Neutrophil (primary cell): ENCODE data around the gene RGS19.

Experiments
- H3K27ac ChIP-seq: fragments of 200-600 bp; sonication (generic); 2 replicates; pipeline ENCODE4 v1.5.1; 2016; ENCODE audit warnings: mild to moderate bottlenecking, moderate library complexity
- H3K27me3 ChIP-seq: fragments of 200-600 bp; sonication (generic); 2 replicates; pipeline ENCODE4 v1.6.0; 2016; ENCODE audit warnings: mild to moderate bottlenecking
- H3K36me3 ChIP-seq: fragments of 200-600 bp; sonication (generic); 2 replicates; pipeline ENCODE4 v1.5.1; 2017
- H3K4me1 ChIP-seq, 2 experiments: fragments of 200-600 bp in 1 of 2; sonication (generic) in 1 of 2; 1 replicate in 1 of 2; 2 replicates in 1 of 2; pipeline versions ENCODE4 v1.5.1 to v1.6.1; 2013 to 2016; ENCODE audit warnings: low read depth in 1 of 2, low read length in 1 of 2, mild to moderate bottlenecking in 1 of 2, moderate library complexity in 1 of 2; ENCODE audit not compliant: control insufficient read depth in 1 of 2, insufficient read depth in 1 of 2
- H3K4me3 ChIP-seq, 2 experiments: fragments of 200-600 bp in 1 of 2; sonication (generic) in 1 of 2; 1 replicate in 1 of 2; 2 replicates in 1 of 2; pipeline ENCODE4 v1.5.1; 2013 to 2016; ENCODE audit warnings: low read depth in 1 of 2, low read length in 1 of 2, mild to moderate bottlenecking in 1 of 2, moderate library complexity in 1 of 2
- H3K9me3 ChIP-seq: fragments of 200-600 bp; sonication (generic); 2 replicates; pipeline ENCODE4 v1.5.1; 2016
- CTCF ChIP-seq: fragments of 200-600 bp; sonication (generic); IDR thresholded peaks from 2 replicates; pipeline ENCODE4 v1.5.1; 2016; ENCODE audit warnings: antibody characterized with exemption

RGS19 gene

GRCh38 chr20:64052326-64052722, 27.0 kb downstream of the RGS19 start:
- H3K4me3 ChIP-seq, result no peak overlapping the region
- no peak for TF ChIP-seq CTCF
- no peaks in the 10 kb centered on the region for H3K9me3 ChIP-seq
- peaks cover 12 to 24% of the 10 kb centered on the region in 2 experiments for H3K4me1 ChIP-seq
- H3K27ac ChIP-seq, result no peak overlapping the region
- H3K27me3 ChIP-seq, result peaks cover 98% of the 10 kb centered on the region
- no peaks in the 10 kb centered on the region for H3K36me3 ChIP-seq

GRCh38 chr20:64051561-64052325, 27.6 kb downstream of the RGS19 start:
- Histone ChIP-seq H3K36me3 (no peaks in the 10 kb centered on the region), H3K27ac (no peak overlapping the region), H3K9me3 (no peaks in the 10 kb centered on the region), H3K27me3 (peaks cover 98% of the 10 kb centered on the region), H3K4me1 (peaks cover 10 to 20% of the 10 kb centered on the region in 2 experiments), H3K4me3 (no peak overlapping the region)
- no peak for TF ChIP-seq CTCF

DNA sequence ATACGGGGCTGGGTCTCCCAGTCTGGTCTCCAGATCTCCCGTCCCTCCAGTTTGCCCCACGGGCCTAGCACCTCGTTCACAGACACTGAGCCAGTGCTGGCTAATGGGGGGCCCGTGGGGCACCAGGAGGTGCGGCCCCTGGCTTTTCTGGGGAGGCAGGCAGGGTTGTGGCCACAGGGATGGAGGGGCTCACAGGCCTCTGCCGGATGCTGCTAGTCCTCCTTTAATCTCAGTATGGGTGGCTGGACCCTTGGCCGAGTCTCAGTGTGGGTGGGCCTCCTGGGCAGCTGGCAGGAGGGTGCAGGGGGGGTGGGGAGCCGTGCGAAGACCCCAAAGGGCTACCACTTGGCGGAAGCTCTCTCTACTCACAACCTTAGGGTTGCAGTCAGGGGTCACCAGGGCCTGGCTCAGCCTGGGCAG, 28.3 kb downstream of the RGS19 start:
- peaks cover 10 to 20% of the 10 kb centered on the region in 2 experiments for H3K4me1 ChIP-seq
- TF ChIP-seq CTCF, result no peak
- no peak overlapping the region for H3K27ac ChIP-seq
- no peak overlapping the region for H3K4me3 ChIP-seq
- H3K9me3 ChIP-seq, result no peaks in the 10 kb centered on the region
- peaks cover 98% of the 10 kb centered on the region for H3K27me3 ChIP-seq
- no peaks in the 10 kb centered on the region for H3K36me3 ChIP-seq

GRCh38 chr20:64050261-64051032, 28.9 kb downstream of the RGS19 start:
- no peak overlapping the region for H3K4me3 ChIP-seq
- H3K36me3 ChIP-seq, result no peaks in the 10 kb centered on the region
- H3K9me3 ChIP-seq, result no peaks in the 10 kb centered on the region
- TF ChIP-seq CTCF, result no peak
- H3K27me3 ChIP-seq, result peaks cover 98% of the 10 kb centered on the region
- H3K27ac ChIP-seq, result no peak overlapping the region
- peaks cover 10 to 20% of the 10 kb centered on the region in 2 experiments for H3K4me1 ChIP-seq

- Histone ChIP-seq H3K27ac (no peak overlapping the region), H3K4me1 (peaks cover 10 to 20% of the 10 kb centered on the region in 2 experiments), H3K27me3 (peaks cover 98% of the 10 kb centered on the region), H3K9me3 (no peaks in the 10 kb centered on the region), H3K36me3 (no peaks in the 10 kb centered on the region), H3K4me3 (no peak overlapping the region)
- no peak for TF ChIP-seq CTCF
Measured at GRCh38 chr20:64049878-64050260, 29.4 kb downstream of the RGS19 start.
